ENCODE results near the gene KDM2A. TPM values are rescaled to one million over a fixed set of nuclear protein-coding genes. Genes with fewer than 3 reads are reported as not detected.

Gene KDM2A
- total and polyA plus RNA-seq, 7 donors = 15.6 to 67.3 (median 29.0) TPM

GRCh38 chr11:67295846-67296245, 176.8 kb downstream of the KDM2A start:
- peaks cover 16 to 64% (median 32%) of the 10 kb centered on the region in 4 donors for H3K36me3 ChIP-seq
- H3K27me3 ChIP-seq = no peaks in the 10 kb centered on the region
- no peak for DNase-seq
- peaks cover 0 to 3% (median 0%) of the 10 kb centered on the region in 4 donors for H3K9me3 ChIP-seq
- no peak for TF ChIP-seq CTCF (IDR thresholded peaks at IDR 0.05)
- 96 to 99% methylated on average over 1 of the region's 1 CpG for WGBS, 2 donors
- peaks cover 0 to 26% (median 10%) of the 10 kb centered on the region in 4 donors for H3K4me1 ChIP-seq
- intact Hi-C loops (cut with DNase I) = no loop called here
- no peak overlapping the region for H3K4me3 ChIP-seq
- no peak overlapping the region for H3K27ac ChIP-seq

GRCh38 chr11:67298786-67299185, 179.7 kb downstream of the KDM2A start:
- peaks cover 0 to 3% (median 0%) of the 10 kb centered on the region in 4 donors for H3K9me3 ChIP-seq
- peak; percentile 53 for DNase-seq

GRCh38 chr11:67299471-67300191, 180.6 kb downstream of the KDM2A start:
- Histone ChIP-seq H3K27ac (no peak overlapping the region), H3K27me3 (no peaks in the 10 kb centered on the region), H3K4me1 (peaks cover 0 to 25% (median 19%) of the 10 kb centered on the region in 4 donors), H3K36me3 (peaks cover 16 to 62% (median 35%) of the 10 kb centered on the region in 4 donors), H3K4me3 (no peak overlapping the region), H3K9me3 (peaks cover 0 to 3% (median 0%) of the 10 kb centered on the region in 4 donors)
- 93 to 96% methylated on average over 29 of the region's 29 CpGs for WGBS, 2 donors
- intact Hi-C loops (cut with DNase I) = no loop called here
- DNase-seq = peak; percentile 62
- TF ChIP-seq EP300 (IDR thresholded peaks at IDR 0.05) (no peak), POLR2AphosphoS5 (IDR thresholded peaks at IDR 0.05) (no peak), CTCF (IDR thresholded peaks at IDR 0.05) (no peak), POLR2A (IDR thresholded peaks at IDR 0.05) (no peak)

More at GRCh38 chr11:67298786-67299185, 179.7 kb downstream of the KDM2A start:
- intact Hi-C loops (cut with DNase I) = no loop called here
- Histone ChIP-seq H3K36me3 (peaks cover 16 to 64% (median 37%) of the 10 kb centered on the region in 4 donors), H3K27me3 (no peaks in the 10 kb centered on the region), H3K4me1 (peaks cover 0 to 17% (median 11%) of the 10 kb centered on the region in 4 donors), H3K4me3 (no peak overlapping the region), H3K27ac (no peak overlapping the region)
- 95 to 97% methylated on average over 7 of the region's 7 CpGs for WGBS, 2 donors
- TF ChIP-seq EP300 (IDR thresholded peaks at IDR 0.05) = no peak
- TF ChIP-seq POLR2AphosphoS5 (IDR thresholded peaks at IDR 0.05) = no peak
- TF ChIP-seq POLR2A (IDR thresholded peaks at IDR 0.05) = no peak
- TF ChIP-seq CTCF (IDR thresholded peaks at IDR 0.05) = no peak

GRCh38 chr11:67300256-67300755, 181.2 kb downstream of the KDM2A start:
- H3K4me1 ChIP-seq = peaks cover 0 to 29% (median 22%) of the 10 kb centered on the region in 4 donors
- H3K27me3 ChIP-seq = no peaks in the 10 kb centered on the region
- 92 to 97% methylated on average over 13 of the region's 13 CpGs for WGBS, 2 donors
- no peak overlapping the region for H3K4me3 ChIP-seq
- peaks cover 16 to 55% (median 32%) of the 10 kb centered on the region in 4 donors for H3K36me3 ChIP-seq
- no peak for TF ChIP-seq POLR2AphosphoS5 (IDR thresholded peaks at IDR 0.05)
- no peak for TF ChIP-seq CTCF (IDR thresholded peaks at IDR 0.05)
- TF ChIP-seq EP300 (IDR thresholded peaks at IDR 0.05) = no peak
- no peak for TF ChIP-seq POLR2A (IDR thresholded peaks at IDR 0.05)
- no peak for DNase-seq
- intact Hi-C loops (cut with DNase I) = no loop called here
- H3K9me3 ChIP-seq = peaks cover 0 to 3% (median 0%) of the 10 kb centered on the region in 4 donors
- H3K27ac ChIP-seq = no peak overlapping the region
